Neural crest cell (in vitro differentiated cells): Measurements from ENCODE around the gene CNDP1. TPM values are rescaled to one million over a fixed set of nuclear protein-coding genes. Genes with fewer than 3 reads are reported as not detected.
"Not testable (repeated sequence)": the region's sequence is repeated elsewhere in the genome, so short reads cannot be mapped to it uniquely, and the experiment has no call there.

Experiments
- DNase-seq: peaks from one replicate; pipeline ENCODE4 v3.0.0; 2021; ENCODE audit warnings: low read depth, mixed read lengths, low spot score
- H3K27ac Mint-ChIP-seq: one replicate; pipeline ENCODE4 v1.8.0; 2021; ENCODE audit warnings: mild to moderate bottlenecking, mixed read lengths; ENCODE audit not compliant: unreplicated experiment
- H3K27me3 Mint-ChIP-seq: 2 replicates; pipeline ENCODE4 v1.8.0; 2021; ENCODE audit warnings: low read depth, mild to moderate bottlenecking, mixed read lengths
- H3K36me3 Mint-ChIP-seq: 2 replicates; pipeline ENCODE4 v1.8.0; 2021; ENCODE audit warnings: low read depth, mild to moderate bottlenecking, mixed read lengths
- H3K4me1 Mint-ChIP-seq: 2 replicates; pipeline ENCODE4 v1.8.0; 2021; ENCODE audit warnings: mixed read lengths
- H3K4me3 Mint-ChIP-seq: one replicate; pipeline ENCODE4 v1.8.0; 2021; ENCODE audit warnings: mild to moderate bottlenecking, mixed read lengths
- H3K9me3 Mint-ChIP-seq: 2 replicates; pipeline ENCODE4 v1.8.0; 2021; ENCODE audit warnings: mixed read lengths
- total RNA-seq: library from RNA; stranded (reverse); gene quantifications from 2 replicates; pipeline ENCODE4 v1.2.1, GENCODE V29; 2021
- TF ChIP-seq, protein P1 (sequence below): fragments of 200-600 bp; sonication (generic); conservative IDR thresholded peaks from 2 replicates; pipeline ENCODE4 v1.5.0; 2021; ENCODE audit warnings: antibody characterized with exemption, mild to moderate bottlenecking

The CNDP1 gene
- total RNA-seq, 1 donor from 2014 or later = 0.56 TPM

DNA sequence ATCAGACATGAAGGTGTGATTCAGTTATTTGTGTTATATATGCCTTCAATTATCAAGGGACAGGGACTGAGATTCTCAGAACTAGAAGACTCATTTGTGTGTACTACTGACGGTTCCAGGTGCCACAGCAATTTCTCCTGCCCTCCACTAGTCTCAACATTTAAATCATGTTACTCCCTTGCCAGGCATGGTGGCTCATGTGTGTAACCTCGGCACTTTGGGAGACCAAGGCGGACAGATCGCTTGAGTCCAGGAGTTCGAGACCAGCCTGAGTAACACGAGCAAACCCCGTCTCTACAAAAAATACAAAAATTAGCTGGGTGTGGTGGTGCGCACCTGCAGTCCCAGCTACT, 37.0 kb upstream of the CNDP1 start:
- Mint-ChIP-seq H3K27me3 (no peaks in the 10 kb centered on the region), H3K4me1 (peaks cover 46% of the 10 kb centered on the region)
- TF ChIP-seq, protein P1, sequence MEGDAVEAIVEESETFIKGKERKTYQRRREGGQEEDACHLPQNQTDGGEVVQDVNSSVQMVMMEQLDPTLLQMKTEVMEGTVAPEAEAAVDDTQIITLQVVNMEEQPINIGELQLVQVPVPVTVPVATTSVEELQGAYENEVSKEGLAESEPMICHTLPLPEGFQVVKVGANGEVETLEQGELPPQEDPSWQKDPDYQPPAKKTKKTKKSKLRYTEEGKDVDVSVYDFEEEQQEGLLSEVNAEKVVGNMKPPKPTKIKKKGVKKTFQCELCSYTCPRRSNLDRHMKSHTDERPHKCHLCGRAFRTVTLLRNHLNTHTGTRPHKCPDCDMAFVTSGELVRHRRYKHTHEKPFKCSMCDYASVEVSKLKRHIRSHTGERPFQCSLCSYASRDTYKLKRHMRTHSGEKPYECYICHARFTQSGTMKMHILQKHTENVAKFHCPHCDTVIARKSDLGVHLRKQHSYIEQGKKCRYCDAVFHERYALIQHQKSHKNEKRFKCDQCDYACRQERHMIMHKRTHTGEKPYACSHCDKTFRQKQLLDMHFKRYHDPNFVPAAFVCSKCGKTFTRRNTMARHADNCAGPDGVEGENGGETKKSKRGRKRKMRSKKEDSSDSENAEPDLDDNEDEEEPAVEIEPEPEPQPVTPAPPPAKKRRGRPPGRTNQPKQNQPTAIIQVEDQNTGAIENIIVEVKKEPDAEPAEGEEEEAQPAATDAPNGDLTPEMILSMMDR = no peak

DNA sequence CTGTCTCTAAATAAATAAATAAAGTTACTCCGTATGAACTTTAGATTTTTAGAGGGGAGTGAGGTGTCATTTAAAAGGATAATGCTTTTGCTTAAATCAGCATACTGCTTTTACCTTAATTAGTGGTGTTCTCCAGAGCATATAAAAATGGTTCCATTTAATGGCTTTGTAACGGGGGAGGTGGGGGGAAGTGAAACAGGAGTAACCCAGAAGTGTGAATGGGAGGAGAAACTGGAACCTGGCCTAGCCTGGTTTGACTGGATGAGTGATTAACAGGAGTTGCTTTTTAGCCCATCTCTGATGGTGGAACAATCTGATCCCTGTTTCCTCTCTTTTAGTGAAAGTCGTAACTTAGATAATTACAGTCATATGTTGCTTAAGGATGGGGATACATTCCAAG, 36.5 kb upstream of the CNDP1 start:
- DNase-seq = no peak
- Mint-ChIP-seq H3K4me1 (peaks cover 46% of the 10 kb centered on the region), H3K9me3 (no peaks in the 10 kb centered on the region), H3K27ac (peak overlapping the region; percentile 75), H3K27me3 (no peaks in the 10 kb centered on the region), H3K36me3 (peaks cover 8% of the 10 kb centered on the region), H3K4me3 (peak overlapping the region; percentile 95)
- TF ChIP-seq, protein P1 = no peak

More for the DNA sequence above, 37.0 kb upstream of the CNDP1 start:
- DNase-seq = no peak
- H3K27ac Mint-ChIP-seq = peak overlapping the region; percentile 91
- H3K9me3 Mint-ChIP-seq = no peaks in the 10 kb centered on the region
- peaks cover 8% of the 10 kb centered on the region for H3K36me3 Mint-ChIP-seq
- peak overlapping the region; percentile 95 for H3K4me3 Mint-ChIP-seq

DNA sequence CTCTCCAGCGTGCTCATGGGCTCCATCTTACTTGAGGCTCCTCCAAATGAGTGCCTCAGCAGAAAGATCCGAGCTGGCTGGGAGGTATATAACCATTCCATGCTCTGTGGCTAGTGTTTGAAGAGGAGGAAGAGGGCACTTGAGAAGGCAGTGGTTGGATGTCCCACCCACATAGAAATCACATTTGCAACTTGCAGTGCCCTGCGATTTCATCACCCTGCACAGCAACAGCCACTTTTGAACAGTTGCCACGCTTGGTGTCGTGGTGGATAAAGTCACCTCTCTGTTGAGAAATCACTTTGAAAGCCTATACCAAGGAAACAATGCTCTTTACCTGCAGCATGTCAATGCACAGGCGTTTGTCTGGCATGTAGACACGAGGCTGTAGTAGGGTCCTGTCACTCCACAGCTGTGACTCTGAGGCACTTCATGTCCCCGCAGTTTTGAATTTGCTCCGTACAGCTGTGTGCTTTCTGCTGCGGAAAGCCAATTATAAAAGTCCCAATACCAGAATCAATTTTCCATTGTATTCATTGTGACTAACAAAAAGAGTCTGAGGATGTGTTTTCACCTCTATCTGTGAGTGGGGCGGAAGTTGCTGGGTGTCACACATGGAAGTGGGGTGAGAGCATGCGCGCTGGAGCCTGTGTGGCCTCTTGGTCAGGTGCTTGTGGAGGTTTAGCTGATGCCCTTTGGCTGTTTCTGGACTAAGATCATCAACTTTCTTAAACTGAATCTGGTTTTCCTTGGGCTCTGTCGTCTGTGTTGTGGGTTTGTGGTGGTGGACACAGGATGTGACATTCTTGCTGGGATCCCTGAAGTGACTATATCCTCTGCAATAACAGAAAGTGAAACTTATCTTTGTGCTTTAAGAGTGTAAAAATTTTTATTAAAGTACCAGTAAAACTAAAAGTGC, 35.3 kb upstream of the CNDP1 start:
- TF ChIP-seq, protein P1 = no peak
- Mint-ChIP-seq H3K4me1 (peaks cover 42% of the 10 kb centered on the region), H3K4me3 (peak overlapping the region; percentile 22), H3K9me3 (no peaks in the 10 kb centered on the region), H3K27ac (peak overlapping the region; percentile 64), H3K27me3 (no peaks in the 10 kb centered on the region), H3K36me3 (peaks cover 8% of the 10 kb centered on the region)
- DNase-seq = no peak

DNA sequence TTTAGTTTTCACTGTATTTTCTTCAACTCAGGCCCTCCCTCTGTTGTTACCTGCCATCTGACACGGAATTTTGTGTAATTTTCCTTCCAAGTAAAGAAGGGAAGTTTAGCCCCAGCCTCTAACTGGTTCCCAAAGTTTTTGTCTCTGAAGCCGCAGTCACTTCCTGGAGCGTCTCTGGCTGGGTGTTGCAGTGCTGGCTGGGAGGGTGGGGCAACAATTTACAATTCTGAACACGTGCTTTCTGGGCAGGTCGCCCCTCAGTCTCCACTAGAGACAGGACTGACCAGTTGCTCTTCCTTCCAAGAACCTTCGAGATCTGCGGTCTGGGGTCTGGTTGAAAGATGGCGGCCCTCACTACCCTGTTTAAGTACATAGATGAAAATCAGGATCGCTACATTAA, 34.7 kb upstream of the CNDP1 start:
- H3K36me3 Mint-ChIP-seq = peaks cover 8% of the 10 kb centered on the region
- no peaks in the 10 kb centered on the region for H3K9me3 Mint-ChIP-seq
- TF ChIP-seq, protein P1 = no peak
- H3K4me1 Mint-ChIP-seq = peaks cover 42% of the 10 kb centered on the region
- H3K27me3 Mint-ChIP-seq = no peaks in the 10 kb centered on the region
- H3K27ac Mint-ChIP-seq = no peak overlapping the region
- H3K4me3 Mint-ChIP-seq = peak overlapping the region; percentile 22
- DNase-seq = no peak

DNA sequence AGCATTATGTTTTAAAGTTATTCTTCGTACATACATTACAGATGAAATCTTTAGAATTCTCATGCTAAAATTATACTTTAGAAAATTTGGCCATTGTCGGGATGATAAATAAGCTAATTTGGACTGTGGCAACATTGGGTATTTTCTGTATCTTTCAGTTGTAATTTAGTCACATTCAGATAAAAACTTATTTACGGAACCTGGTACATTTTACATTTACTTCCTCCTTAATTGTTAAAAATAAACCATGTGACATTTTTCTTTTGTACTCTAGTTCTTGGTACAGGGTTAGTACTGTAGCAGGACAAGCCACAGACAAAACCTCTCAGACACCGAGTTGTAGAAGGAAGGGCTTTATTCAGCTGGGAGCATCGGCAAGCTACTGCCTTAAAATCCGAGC, 33.9 kb upstream of the CNDP1 start:
- H3K9me3 Mint-ChIP-seq = no peaks in the 10 kb centered on the region
- peaks cover 8% of the 10 kb centered on the region for H3K36me3 Mint-ChIP-seq
- TF ChIP-seq, protein P1 = no peak
- no peak overlapping the region for H3K4me3 Mint-ChIP-seq
- DNase-seq = no peak
- no peaks in the 10 kb centered on the region for H3K27me3 Mint-ChIP-seq
- peaks cover 41% of the 10 kb centered on the region for H3K4me1 Mint-ChIP-seq
- H3K27ac Mint-ChIP-seq = no peak overlapping the region

DNA sequence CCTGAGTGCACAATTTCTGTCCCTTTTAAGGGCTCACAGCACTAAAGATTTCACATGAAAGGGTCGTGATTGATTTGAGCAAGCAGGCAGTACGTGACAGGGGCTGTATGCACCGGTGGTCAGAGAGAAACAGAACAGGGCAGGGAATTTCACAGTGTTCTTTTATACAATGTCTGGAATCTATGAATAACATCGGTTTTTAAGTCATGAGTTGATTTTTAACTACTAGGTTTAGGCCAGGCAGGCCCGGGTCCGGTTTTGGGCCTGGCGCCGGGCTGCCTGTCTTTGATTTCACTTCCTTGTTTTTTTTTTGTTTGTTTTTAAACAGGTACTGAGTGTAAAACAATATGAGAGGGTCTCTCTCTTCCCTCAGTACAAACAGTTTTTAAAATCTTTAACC, 33.5 kb upstream of the CNDP1 start:
- peaks cover 38% of the 10 kb centered on the region for H3K4me1 Mint-ChIP-seq
- H3K4me3 Mint-ChIP-seq, H3K36me3 Mint-ChIP-seq: not testable (repeated sequence)

More for the DNA sequence above, 33.5 kb upstream of the CNDP1 start:
- not testable (repeated sequence) for DNase-seq, H3K27ac Mint-ChIP-seq, H3K9me3 Mint-ChIP-seq, H3K27me3 Mint-ChIP-seq
